SJSA1 (cell line): Measurements from ENCODE around the gene RFTN1. TPM values are rescaled to one million over a fixed set of nuclear protein-coding genes. Genes with fewer than 3 reads are reported as not detected.
A peak's percentile ranks its signal among the peaks of the same experiment; 100 is the strongest.

Source experiments
- DNase-seq, 2 experiments: peaks; one replicate each; pipeline ENCODE4 v3.0.0-alpha.2; 2015 to 2020; ENCODE audit warnings: low spot score in 2 of 2, low read depth in 1 of 2
- H3K27ac ChIP-seq: fragments of 250-450 bp; sonication (Bioruptor Pico); 2 replicates; pipeline ENCODE4 v1.5.1; 2020; ENCODE audit warnings: mild to moderate bottlenecking, moderate library complexity
- H3K27me3 ChIP-seq: fragments of 250-450 bp; sonication (Bioruptor Pico); replicated peaks from 2 replicates; pipeline ENCODE4 v1.5.1; 2020; ENCODE audit warnings: mild to moderate bottlenecking, moderate library complexity
- H3K36me3 ChIP-seq: fragments of 250-450 bp; sonication (Bioruptor Pico); 2 replicates; pipeline ENCODE4 v1.5.1; 2020; ENCODE audit warnings: mild to moderate bottlenecking
- H3K4me1 ChIP-seq: fragments of 250-450 bp; sonication (Bioruptor Pico); replicated peaks from 2 replicates; pipeline ENCODE4 v1.6.1; 2021; ENCODE audit warnings: mild to moderate bottlenecking
- H3K4me3 ChIP-seq: fragments of 250-450 bp; sonication (Bioruptor Pico); 2 replicates; pipeline ENCODE4 v1.5.1; 2020; ENCODE audit warnings: mild to moderate bottlenecking
- H3K9me3 ChIP-seq: fragments of 250-450 bp; sonication (Bioruptor Pico); replicated peaks from 2 replicates; pipeline ENCODE4 v1.5.1; 2020; ENCODE audit warnings: mild to moderate bottlenecking
- total RNA-seq: library from RNA; depleted of rRNA; stranded (reverse); fragments of >200 nt; shearing (Covaris generic); gene quantifications from 2 replicates; pipeline ENCODE4 v1.2.3, GENCODE V29; 2014

RFTN1 gene
- total RNA-seq, 1 experiment from 2014 or later: 54.3 TPM

GRCh38 chr3:16369276-16369675, 144.2 kb downstream of the RFTN1 start:
- Histone ChIP-seq H3K27ac (peak overlapping the region; percentile 99), H3K4me1 (peaks cover 43% of the 10 kb centered on the region), H3K36me3 (peaks cover 34% of the 10 kb centered on the region), H3K9me3 (no peaks in the 10 kb centered on the region), H3K27me3 (no peaks in the 10 kb centered on the region), H3K4me3 (no peak overlapping the region)
- DNase-seq: peak; percentile 89 to 90

GRCh38 chr3:16366581-16366980, 146.9 kb downstream of the RFTN1 start:
- Histone ChIP-seq H3K9me3 (no peaks in the 10 kb centered on the region), H3K4me3 (no peak overlapping the region), H3K4me1 (peaks cover 32% of the 10 kb centered on the region), H3K27ac (no peak overlapping the region), H3K27me3 (no peaks in the 10 kb centered on the region), H3K36me3 (peaks cover 42% of the 10 kb centered on the region)
- no peak for DNase-seq

- Histone ChIP-seq H3K4me3 (no peak overlapping the region), H3K4me1 (peaks cover 23% of the 10 kb centered on the region), H3K27me3 (no peaks in the 10 kb centered on the region), H3K36me3 (peaks cover 48% of the 10 kb centered on the region), H3K9me3 (no peaks in the 10 kb centered on the region), H3K27ac (no peak overlapping the region)
- DNase-seq: no peak
Observed at GRCh38 chr3:16365491-16366128, 147.9 kb downstream of the RFTN1 start.

- H3K4me3 ChIP-seq: no peak overlapping the region
- H3K4me1 ChIP-seq: peaks cover 16% of the 10 kb centered on the region
- H3K36me3 ChIP-seq: peaks cover 48% of the 10 kb centered on the region
- no peak for DNase-seq
- no peak overlapping the region for H3K27ac ChIP-seq
- H3K27me3 ChIP-seq: no peaks in the 10 kb centered on the region
- no peaks in the 10 kb centered on the region for H3K9me3 ChIP-seq
Observed at GRCh38 chr3:16364963-16365362, 148.5 kb downstream of the RFTN1 start.

GRCh38 chr3:16364323-16364722, 149.2 kb downstream of the RFTN1 start:
- no peaks in the 10 kb centered on the region for H3K9me3 ChIP-seq
- no peak overlapping the region for H3K4me3 ChIP-seq
- no peak for DNase-seq
- peaks cover 10% of the 10 kb centered on the region for H3K4me1 ChIP-seq
- no peaks in the 10 kb centered on the region for H3K27me3 ChIP-seq
- H3K27ac ChIP-seq: no peak overlapping the region
- peaks cover 48% of the 10 kb centered on the region for H3K36me3 ChIP-seq

- Histone ChIP-seq H3K36me3 (peaks cover 44% of the 10 kb centered on the region), H3K9me3 (no peaks in the 10 kb centered on the region), H3K27me3 (no peaks in the 10 kb centered on the region), H3K4me3 (no peak overlapping the region), H3K27ac (no peak overlapping the region), H3K4me1 (peaks cover 3% of the 10 kb centered on the region)
- no peak for DNase-seq
Observed at GRCh38 chr3:16363636-16364035, 149.9 kb downstream of the RFTN1 start.

- H3K4me3 ChIP-seq: no peak overlapping the region
- peaks cover 5% of the 10 kb centered on the region; the same call in 1 of the 2 replicates for H3K4me1 ChIP-seq
- no peak overlapping the region for H3K27ac ChIP-seq
- H3K27me3 ChIP-seq: no peaks in the 10 kb centered on the region
- peaks cover 39% of the 10 kb centered on the region for H3K36me3 ChIP-seq
- H3K9me3 ChIP-seq: no peaks in the 10 kb centered on the region
- no peak for DNase-seq
Observed at GRCh38 chr3:16362770-16363169, 150.7 kb downstream of the RFTN1 start.

GRCh38 chr3:16361087-16361486, 152.4 kb downstream of the RFTN1 start:
- no peak for DNase-seq
- Histone ChIP-seq H3K4me3 (no peak overlapping the region), H3K27me3 (no peaks in the 10 kb centered on the region)

GRCh38 chr3:16359331-16359730, 154.2 kb downstream of the RFTN1 start:
- peaks cover 24% of the 10 kb centered on the region for H3K36me3 ChIP-seq
- H3K27me3 ChIP-seq: no peaks in the 10 kb centered on the region
- no peaks in the 10 kb centered on the region for H3K9me3 ChIP-seq
- DNase-seq: no peak
- H3K4me1 ChIP-seq: peaks cover 12% of the 10 kb centered on the region
- no peak overlapping the region for H3K27ac ChIP-seq
- H3K4me3 ChIP-seq: no peak overlapping the region

More at GRCh38 chr3:16361087-16361486, 152.4 kb downstream of the RFTN1 start:
- H3K27ac ChIP-seq: no peak overlapping the region
- H3K4me1 ChIP-seq: peaks cover 12% of the 10 kb centered on the region
- no peaks in the 10 kb centered on the region for H3K9me3 ChIP-seq
- peaks cover 35% of the 10 kb centered on the region for H3K36me3 ChIP-seq

GRCh38 chr3:16358336-16358735, 155.2 kb downstream of the RFTN1 start:
- H3K27me3 ChIP-seq: no peaks in the 10 kb centered on the region
- peaks cover 17% of the 10 kb centered on the region for H3K36me3 ChIP-seq
- no peak for DNase-seq
- H3K4me3 ChIP-seq: no peak overlapping the region
- no peak overlapping the region for H3K27ac ChIP-seq
- H3K4me1 ChIP-seq: peaks cover 12% of the 10 kb centered on the region
- no peaks in the 10 kb centered on the region for H3K9me3 ChIP-seq

GRCh38 chr3:16357186-16358121, 156.0 kb downstream of the RFTN1 start:
- no peak overlapping the region for H3K27ac ChIP-seq
- DNase-seq: peak in 1 of 2 experiments; percentile 33
- no peaks in the 10 kb centered on the region for H3K9me3 ChIP-seq
- H3K4me1 ChIP-seq: peaks cover 12% of the 10 kb centered on the region
- H3K36me3 ChIP-seq: peaks cover 17% of the 10 kb centered on the region
- H3K27me3 ChIP-seq: no peaks in the 10 kb centered on the region
- no peak overlapping the region for H3K4me3 ChIP-seq

- DNase-seq: no peak
- no peaks in the 10 kb centered on the region for H3K27me3 ChIP-seq
- H3K27ac ChIP-seq: no peak overlapping the region
- peaks cover 13% of the 10 kb centered on the region for H3K4me1 ChIP-seq
- peaks cover 14% of the 10 kb centered on the region for H3K36me3 ChIP-seq
- no peak overlapping the region for H3K4me3 ChIP-seq
- no peaks in the 10 kb centered on the region for H3K9me3 ChIP-seq
Observed at GRCh38 chr3:16355828-16356227, 157.7 kb downstream of the RFTN1 start.

- Histone ChIP-seq H3K27me3 (no peaks in the 10 kb centered on the region), H3K27ac (no peak overlapping the region), H3K36me3 (peaks cover 19% of the 10 kb centered on the region), H3K4me1 (peaks cover 21% of the 10 kb centered on the region), H3K9me3 (no peaks in the 10 kb centered on the region), H3K4me3 (no peak overlapping the region)
- no peak for DNase-seq
Observed at GRCh38 chr3:16354291-16354690, 159.2 kb downstream of the RFTN1 start.

GRCh38 chr3:16352428-16352827, 161.1 kb downstream of the RFTN1 start:
- no peak overlapping the region for H3K4me3 ChIP-seq
- DNase-seq: no peak
- peaks cover 19% of the 10 kb centered on the region for H3K36me3 ChIP-seq
- no peak overlapping the region for H3K27ac ChIP-seq
- no peaks in the 10 kb centered on the region for H3K27me3 ChIP-seq
- peaks cover 13% of the 10 kb centered on the region for H3K4me1 ChIP-seq
- no peaks in the 10 kb centered on the region for H3K9me3 ChIP-seq
